Measurements from ENCODE around the gene IGFBPL1.

The IGFBPL1 gene

GRCh38 chr9:38392235-38393127, 31.8 kb downstream of the IGFBPL1 start, which contains the start of gene ALDH1B1:
TSS of gene ALDH1B1 (plus strand) at chr9:38392702. CDS start at chr9:38395749, 3,047 bp downstream.
- DNase-seq (ENCODE audit: low read depth) = peak; percentile 38
- H3K4me3 ChIP-seq (ENCODE audit: low read depth, low read length) = peak within 1 kb of the TSS; percentile 84
- TF ChIP-seq CTCF (IDR thresholded peaks at IDR 0.05; ENCODE audit: low read depth, low read length, missing control alignments) = peak; percentile 35

- no peak for DNase-seq (ENCODE audit: low read depth)
- H3K4me3 ChIP-seq (ENCODE audit: low read depth, low read length) = no peak overlapping the region
- TF ChIP-seq CTCF (IDR thresholded peaks at IDR 0.05; ENCODE audit: low read depth, low read length, missing control alignments) = no peak
These were observed 32.8 kb downstream of the IGFBPL1 start for GRCh38 chr9:38391278-38392118.

GRCh38 chr9:38390851-38391250, 33.4 kb downstream of the IGFBPL1 start:
- no peak overlapping the region for H3K4me3 ChIP-seq (ENCODE audit: low read depth, low read length)
- TF ChIP-seq CTCF (IDR thresholded peaks at IDR 0.05; ENCODE audit: low read depth, low read length, missing control alignments) = no peak
- DNase-seq (ENCODE audit: low read depth) = no peak

- no peak overlapping the region for H3K4me3 ChIP-seq (ENCODE audit: low read depth, low read length)
- TF ChIP-seq CTCF (IDR thresholded peaks at IDR 0.05; ENCODE audit: low read depth, low read length, missing control alignments) = no peak
- no peak for DNase-seq (ENCODE audit: low read depth)
These were observed 33.8 kb downstream of the IGFBPL1 start for GRCh38 chr9:38390442-38390841.

- H3K4me3 ChIP-seq (ENCODE audit: low read depth, low read length) = no peak overlapping the region
- no peak for DNase-seq (ENCODE audit: low read depth)
- no peak for TF ChIP-seq CTCF (IDR thresholded peaks at IDR 0.05; ENCODE audit: low read depth, low read length, missing control alignments)
These were observed 34.9 kb downstream of the IGFBPL1 start for GRCh38 chr9:38389313-38389712.

GRCh38 chr9:38388283-38389223, 35.7 kb downstream of the IGFBPL1 start:
- TF ChIP-seq CTCF (IDR thresholded peaks at IDR 0.05; ENCODE audit: low read depth, low read length, missing control alignments) = no peak
- no peak overlapping the region for H3K4me3 ChIP-seq (ENCODE audit: low read depth, low read length)
- no peak for DNase-seq (ENCODE audit: low read depth)
